ENCODE results near the gene FMNL2. TPM values are rescaled to one million over a fixed set of nuclear protein-coding genes. Genes with fewer than 3 reads are reported as not detected.
A peak's percentile ranks its signal among the peaks of the same experiment; 100 is the strongest.

FMNL2 gene
- total and polyA plus RNA-seq, 2 experiments from 2014 or later: 16.5 to 45.4 TPM

DNA sequence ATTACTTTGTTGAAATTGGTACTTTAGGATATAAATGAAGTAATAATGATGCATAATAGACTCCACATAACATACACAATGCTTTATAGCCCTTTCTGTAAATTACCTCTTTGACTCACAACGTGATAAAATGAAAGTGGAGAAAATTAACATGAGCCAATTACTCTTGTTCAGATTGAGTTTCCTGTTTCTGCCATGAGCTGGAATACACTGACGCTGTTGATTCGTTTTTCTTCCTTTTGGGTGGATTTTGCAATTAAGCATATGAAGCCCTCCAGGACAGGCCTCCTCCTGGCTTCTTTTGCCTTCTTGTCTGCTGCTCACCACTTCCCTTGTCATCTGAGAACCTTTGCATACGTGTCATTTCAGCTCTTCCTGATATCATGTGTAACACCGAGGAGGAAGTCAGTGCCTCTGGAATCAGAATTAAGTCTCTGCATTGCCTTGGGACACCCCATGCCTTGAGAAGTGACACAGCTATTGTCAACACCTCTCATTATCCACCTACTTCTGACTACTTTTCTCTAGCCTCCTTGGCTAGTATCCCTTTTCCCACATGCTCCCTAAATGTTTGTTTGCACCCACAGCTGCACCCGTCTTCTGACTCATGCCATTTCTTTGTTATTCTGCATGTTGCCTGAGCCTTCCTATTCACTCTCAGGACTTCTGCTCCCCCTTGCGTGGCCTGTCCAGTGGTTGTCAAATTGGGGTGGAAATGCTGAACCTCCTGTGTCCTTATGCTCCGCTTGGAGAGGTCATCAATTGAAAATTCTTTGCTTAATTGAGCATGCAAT is 134.1 kb downstream of the FMNL2 start:
- H3K4me2 ChIP-seq: peak overlapping the region; percentile 41
- Mint-ChIP-seq H3K9me3 (no peaks in the 10 kb centered on the region), H3K27ac (peak overlapping the region; percentile 53), H3K27me3 (ENCODE audit: insufficient read depth, low read depth, poor library complexity) (peaks cover 7% of the 10 kb centered on the region), H3K36me3 (ENCODE audit: low read depth) (no peaks in the 10 kb centered on the region), H3K4me3 (no peak overlapping the region; the same call in 2 of the 3 replicates), H3K4me1 (peaks cover 79% of the 10 kb centered on the region)
- no peaks in the 10 kb centered on the region for H3K36me3 ChIP-seq (ENCODE audit: insufficient read depth)
- TF ChIP-seq JUNB (IDR thresholded peaks at IDR 0.05; ENCODE audit: unreplicated experiment): no peak
- TF ChIP-seq CREB1 (CRISPR knock-in tag; IDR thresholded peaks at IDR 0.05; ENCODE audit: low read depth): no peak
- no peak for TF ChIP-seq EZH2 (IDR thresholded peaks at IDR 0.05; ENCODE audit: low read depth, unreplicated experiment)
- TF ChIP-seq, protein P1, sequence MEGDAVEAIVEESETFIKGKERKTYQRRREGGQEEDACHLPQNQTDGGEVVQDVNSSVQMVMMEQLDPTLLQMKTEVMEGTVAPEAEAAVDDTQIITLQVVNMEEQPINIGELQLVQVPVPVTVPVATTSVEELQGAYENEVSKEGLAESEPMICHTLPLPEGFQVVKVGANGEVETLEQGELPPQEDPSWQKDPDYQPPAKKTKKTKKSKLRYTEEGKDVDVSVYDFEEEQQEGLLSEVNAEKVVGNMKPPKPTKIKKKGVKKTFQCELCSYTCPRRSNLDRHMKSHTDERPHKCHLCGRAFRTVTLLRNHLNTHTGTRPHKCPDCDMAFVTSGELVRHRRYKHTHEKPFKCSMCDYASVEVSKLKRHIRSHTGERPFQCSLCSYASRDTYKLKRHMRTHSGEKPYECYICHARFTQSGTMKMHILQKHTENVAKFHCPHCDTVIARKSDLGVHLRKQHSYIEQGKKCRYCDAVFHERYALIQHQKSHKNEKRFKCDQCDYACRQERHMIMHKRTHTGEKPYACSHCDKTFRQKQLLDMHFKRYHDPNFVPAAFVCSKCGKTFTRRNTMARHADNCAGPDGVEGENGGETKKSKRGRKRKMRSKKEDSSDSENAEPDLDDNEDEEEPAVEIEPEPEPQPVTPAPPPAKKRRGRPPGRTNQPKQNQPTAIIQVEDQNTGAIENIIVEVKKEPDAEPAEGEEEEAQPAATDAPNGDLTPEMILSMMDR (conservative IDR thresholded peaks at IDR 0.05; ENCODE audit: low read depth in 2 of 2): no peak
- TF ChIP-seq ZNF331 (CRISPR knock-in tag; IDR thresholded peaks at IDR 0.05; ENCODE audit: low read depth): no peak
- TF ChIP-seq POLR2AphosphoS5 (IDR thresholded peaks at IDR 0.05; ENCODE audit: low read depth): no peak
- TF ChIP-seq, protein P2, sequence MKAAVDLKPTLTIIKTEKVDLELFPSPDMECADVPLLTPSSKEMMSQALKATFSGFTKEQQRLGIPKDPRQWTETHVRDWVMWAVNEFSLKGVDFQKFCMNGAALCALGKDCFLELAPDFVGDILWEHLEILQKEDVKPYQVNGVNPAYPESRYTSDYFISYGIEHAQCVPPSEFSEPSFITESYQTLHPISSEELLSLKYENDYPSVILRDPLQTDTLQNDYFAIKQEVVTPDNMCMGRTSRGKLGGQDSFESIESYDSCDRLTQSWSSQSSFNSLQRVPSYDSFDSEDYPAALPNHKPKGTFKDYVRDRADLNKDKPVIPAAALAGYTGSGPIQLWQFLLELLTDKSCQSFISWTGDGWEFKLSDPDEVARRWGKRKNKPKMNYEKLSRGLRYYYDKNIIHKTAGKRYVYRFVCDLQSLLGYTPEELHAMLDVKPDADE (IDR thresholded peaks at IDR 0.05): no peak
- TF ChIP-seq ZNF114 (CRISPR knock-in tag; IDR thresholded peaks at IDR 0.05): no peak
- TF ChIP-seq, protein P3, sequence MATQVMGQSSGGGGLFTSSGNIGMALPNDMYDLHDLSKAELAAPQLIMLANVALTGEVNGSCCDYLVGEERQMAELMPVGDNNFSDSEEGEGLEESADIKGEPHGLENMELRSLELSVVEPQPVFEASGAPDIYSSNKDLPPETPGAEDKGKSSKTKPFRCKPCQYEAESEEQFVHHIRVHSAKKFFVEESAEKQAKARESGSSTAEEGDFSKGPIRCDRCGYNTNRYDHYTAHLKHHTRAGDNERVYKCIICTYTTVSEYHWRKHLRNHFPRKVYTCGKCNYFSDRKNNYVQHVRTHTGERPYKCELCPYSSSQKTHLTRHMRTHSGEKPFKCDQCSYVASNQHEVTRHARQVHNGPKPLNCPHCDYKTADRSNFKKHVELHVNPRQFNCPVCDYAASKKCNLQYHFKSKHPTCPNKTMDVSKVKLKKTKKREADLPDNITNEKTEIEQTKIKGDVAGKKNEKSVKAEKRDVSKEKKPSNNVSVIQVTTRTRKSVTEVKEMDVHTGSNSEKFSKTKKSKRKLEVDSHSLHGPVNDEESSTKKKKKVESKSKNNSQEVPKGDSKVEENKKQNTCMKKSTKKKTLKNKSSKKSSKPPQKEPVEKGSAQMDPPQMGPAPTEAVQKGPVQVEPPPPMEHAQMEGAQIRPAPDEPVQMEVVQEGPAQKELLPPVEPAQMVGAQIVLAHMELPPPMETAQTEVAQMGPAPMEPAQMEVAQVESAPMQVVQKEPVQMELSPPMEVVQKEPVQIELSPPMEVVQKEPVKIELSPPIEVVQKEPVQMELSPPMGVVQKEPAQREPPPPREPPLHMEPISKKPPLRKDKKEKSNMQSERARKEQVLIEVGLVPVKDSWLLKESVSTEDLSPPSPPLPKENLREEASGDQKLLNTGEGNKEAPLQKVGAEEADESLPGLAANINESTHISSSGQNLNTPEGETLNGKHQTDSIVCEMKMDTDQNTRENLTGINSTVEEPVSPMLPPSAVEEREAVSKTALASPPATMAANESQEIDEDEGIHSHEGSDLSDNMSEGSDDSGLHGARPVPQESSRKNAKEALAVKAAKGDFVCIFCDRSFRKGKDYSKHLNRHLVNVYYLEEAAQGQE (IDR thresholded peaks at IDR 0.05; ENCODE audit: unreplicated experiment): no peak
- no peak for TF ChIP-seq EZH2phosphoT487 (IDR thresholded peaks at IDR 0.05; ENCODE audit: unreplicated experiment)
- TF ChIP-seq STAT1 (IDR thresholded peaks at IDR 0.05; ENCODE audit: unreplicated experiment): no peak
- TF ChIP-seq NANOG (IDR thresholded peaks at IDR 0.05; ENCODE audit: borderline replicate concordance): no peak
- peaks cover 96% of the 10 kb centered on the region for H3K79me2 ChIP-seq (replicated peaks; ENCODE audit: insufficient read depth)
- no peak for DNase-seq (ENCODE audit: low spot score)
- H3K27ac ChIP-seq (ENCODE audit: low read depth): no peak overlapping the region
- no peak overlapping the region for H3K4me3 ChIP-seq
- no peak for ATAC-seq
- no peak overlapping the region for H2AFZ ChIP-seq
- H3K4me1 ChIP-seq (ENCODE audit: insufficient read depth): peaks cover 84% of the 10 kb centered on the region
- no peaks in the 10 kb centered on the region for H3K27me3 ChIP-seq (ENCODE audit: insufficient read depth)
- H4K20me1 ChIP-seq (replicated peaks; ENCODE audit: insufficient read depth): peaks cover 32% of the 10 kb centered on the region
- H3F3A ChIP-seq (replicated peaks; ENCODE audit: low read depth): no peaks in the 10 kb centered on the region
- H3K9me2 ChIP-seq (ENCODE audit: insufficient read depth): no peaks in the 10 kb centered on the region
